Body of pancreas (tissue), 4 donors: ENCODE data around the gene INTS2. TPM values are rescaled to one million over a fixed set of nuclear protein-coding genes. Genes with fewer than 3 reads are reported as not detected.
"Not testable (repeated sequence)": the region's sequence is repeated elsewhere in the genome, so short reads cannot be mapped to it uniquely, and the experiment has no call there.

Experiments used
- ATAC-seq: fragments of 150-250 bp; one replicate; pipeline ENCODE4 v1.9.1; 2016
- DNase-seq, 4 donors: peaks; one replicate each; pipeline ENCODE4 v3.0.0-alpha.2; 2019
- H3K27ac ChIP-seq, 4 donors: fragments of 200-600 bp; sonication (generic); 1 replicate in 3 of 4; 2 replicates in 1 of 4; pipeline versions ENCODE4 v1.5.1 to v1.6.1; 2016 to 2019; ENCODE audit warnings: mild to moderate bottlenecking in 1 of 4, mixed read lengths in 1 of 4, moderate library complexity in 1 of 4
- H3K27me3 ChIP-seq, 2 donors: fragments of 200-600 bp; sonication (generic); one replicate each; pipeline ENCODE4 v1.6.0; 2016; ENCODE audit warnings: mild to moderate bottlenecking in 1 of 2
- H3K36me3 ChIP-seq, 2 donors: fragments of 200-600 bp; sonication (generic); replicated peaks in 1 of 2; 2 replicates each; pipeline ENCODE4 v1.5.1; 2016; ENCODE audit warnings: low read depth in 2 of 2; ENCODE audit not compliant: insufficient read depth in 1 of 2
- H3K4me1 ChIP-seq: fragments of 200-600 bp; sonication (generic); one replicate; pipeline ENCODE4 v1.6.0; 2016
- H3K4me3 ChIP-seq, 2 donors: fragments of 200-600 bp; sonication (generic); 1 replicate in 1 of 2; 2 replicates in 1 of 2; pipeline ENCODE4 v1.5.1; 2016 to 2019
- H3K9me3 ChIP-seq, 3 donors: fragments of 200-600 bp; sonication (generic); 1 replicate in 2 of 3; 2 replicates in 1 of 3; pipeline ENCODE4 v1.5.1; 2016
- CTCF ChIP-seq, 7 experiments: fragments of 450-650 bp in 4 of 7; fragments of 200-600 bp in 3 of 7; sonication (generic) in 3 of 7; IDR thresholded peaks; one replicate each; pipeline ENCODE4 v1.5.1; 2016 to 2019; ENCODE audit warnings: antibody characterized with exemption in 7 of 7
- POLR2A ChIP-seq, 3 donors: fragments of 450-650 bp; IDR thresholded peaks; one replicate each; pipeline ENCODE4 v1.6.1; 2016; ENCODE audit warnings: antibody characterized with exemption in 3 of 3, mild to moderate bottlenecking in 2 of 3
- WGBS, 2 donors: methylation state at CpG; one replicate each; pipeline ENCODE4 v1.1.5; 2017; 5-methylcytosine and 5-hydroxymethylcytosine counted together
- intact Hi-C: fragments of 100-400 bp; cut with DNase I; formaldehyde crosslinking; loops from one replicate; pipeline ENCODE4 v1.15.1; 2023
- total RNA-seq, 2 donors: library from RNA; depleted of rRNA; stranded (reverse); fragments of >200 nt; gene quantifications; one replicate each; pipeline ENCODE4 v1.1.0, GENCODE V29; 2016

INTS2 gene
- total RNA-seq, 2 donors from 2014 or later, result 3.6 to 13.2 TPM

GRCh38 chr17:61867033-61867432 lies 60.7 kb downstream of the INTS2 start:
- DNase-seq (no peak), ATAC-seq (no peak)
- intact Hi-C loops, result no loop called here
- Histone ChIP-seq H3K27me3 (no peaks in the 10 kb centered on the region), H3K36me3 (peaks cover 0 to 2% of the 10 kb centered on the region in 2 donors), H3K4me1 (peaks cover 6% of the 10 kb centered on the region), H3K27ac (no peak overlapping the region), H3K4me3 (no peak overlapping the region), H3K9me3 (no peaks in the 10 kb centered on the region)
- TF ChIP-seq POLR2A (IDR thresholded peaks at IDR 0.05) (no peak), CTCF (IDR thresholded peaks at IDR 0.05) (no peak)

GRCh38 chr17:61863801-61864126 lies 64.0 kb downstream of the INTS2 start:
- DNase-seq, result no peak
- ATAC-seq, result peak; percentile 49
- no peaks in the 10 kb centered on the region for H3K9me3 ChIP-seq
- TF ChIP-seq POLR2A (IDR thresholded peaks at IDR 0.05) (no peak), CTCF (IDR thresholded peaks at IDR 0.05) (no peak)
- H3K4me1 ChIP-seq, result peaks cover 6% of the 10 kb centered on the region
- intact Hi-C loops, result no loop called here
- WGBS, 2 donors, result 1% methylated on average over 8 of the region's 8 CpGs
- peak overlapping the region in 1 of 2 donors; percentile 27 for H3K4me3 ChIP-seq
- no peaks in the 10 kb centered on the region for H3K36me3 ChIP-seq
- peak overlapping the region; percentile 76 to 92 (median 90) for H3K27ac ChIP-seq
- no peaks in the 10 kb centered on the region for H3K27me3 ChIP-seq

GRCh38 chr17:61862975-61863800 lies 64.6 kb downstream of the INTS2 start, which contains the start of gene BRIP1:
Gene BRIP1 (minus strand): TSS chr17:61863528. CDS start chr17:61861539, 1,989 bp downstream.
- intact Hi-C loops, result no loop called here
- DNase-seq (peak; percentile 92 to 95 (median 94)), ATAC-seq (peak; percentile 99)
- no peaks in the 10 kb centered on the region for H3K9me3 ChIP-seq
- peaks cover 6% of the 10 kb centered on the region for H3K4me1 ChIP-seq
- TF ChIP-seq CTCF (IDR thresholded peaks at IDR 0.05) (no peak), POLR2A (IDR thresholded peaks at IDR 0.05) (peak; percentile 18 to 76 (median 61))
- peak within 1 kb of the TSS; percentile 23 to 27 for H3K4me3 ChIP-seq
- no peaks in the 10 kb centered on the region for H3K27me3 ChIP-seq
- peak within 1 kb of the TSS; percentile 76 to 92 (median 90) for H3K27ac ChIP-seq
- WGBS, 2 donors, result 1% methylated on average over 38 to 43 of the region's 43 CpGs
- no peaks in the 10 kb centered on the region for H3K36me3 ChIP-seq

GRCh38 chr17:61862105-61862574 lies 65.6 kb downstream of the INTS2 start:
- WGBS, 2 donors, result 28 to 31% methylated on average over 1 of the region's 1 CpG
- Histone ChIP-seq H3K4me3 (no peak overlapping the region), H3K4me1 (peaks cover 6% of the 10 kb centered on the region), H3K27me3 (no peaks in the 10 kb centered on the region), H3K9me3 (no peaks in the 10 kb centered on the region), H3K27ac (no peak overlapping the region), H3K36me3 (no peaks in the 10 kb centered on the region)
- ATAC-seq, result no peak
- DNase-seq, result no peak
- intact Hi-C loops, result no loop called here
- no peak for TF ChIP-seq POLR2A (IDR thresholded peaks at IDR 0.05)
- no peak for TF ChIP-seq CTCF (IDR thresholded peaks at IDR 0.05)

- H3K36me3 ChIP-seq, H3K9me3 ChIP-seq, ATAC-seq, H3K4me3 ChIP-seq, DNase-seq, H3K27me3 ChIP-seq, intact Hi-C loops, H3K27ac ChIP-seq, H3K4me1 ChIP-seq: not testable (repeated sequence)
- 93 to 95% methylated on average over 10 of the region's 10 CpGs for WGBS, 2 donors
Measured at GRCh38 chr17:61860397-61860796, 67.4 kb downstream of the INTS2 start.
